ENCODE results near the gene ZC3H18.

- TF ChIP-seq EP300 (IDR thresholded peaks at IDR 0.05; ENCODE audit: borderline replicate concordance) (no peak), REST (IDR thresholded peaks at IDR 0.05; ENCODE audit: low read depth) (no peak), TAF1 (IDR thresholded peaks at IDR 0.05; ENCODE audit: low read depth) (no peak), EGR1 (IDR thresholded peaks at IDR 0.05) (no peak), RAD21 (IDR thresholded peaks at IDR 0.05; ENCODE audit: low read depth) (no peak), YY1 (IDR thresholded peaks at IDR 0.05; ENCODE audit: low read depth) (no peak), FOXM1 (IDR thresholded peaks at IDR 0.05; ENCODE audit: borderline replicate concordance, low read depth) (no peak), MAX (IDR thresholded peaks at IDR 0.05) (no peak), TEAD4 (IDR thresholded peaks at IDR 0.05) (no peak), ZBTB7A (IDR thresholded peaks at IDR 0.05; ENCODE audit: low read depth) (no peak)
Measured at GRCh38 chr16:88589441-88589840, 19.2 kb downstream of the ZC3H18 start.
